ENCODE measurements around the gene A4GALT. TPM values are rescaled to one million over a fixed set of nuclear protein-coding genes. Genes with fewer than 3 reads are reported as not detected.

The A4GALT gene
- total and polyA plus RNA-seq, 2 of the 13 experiments (the other 11 are each of a cell fraction or from before 2014, with no cell fraction given), result 0.09 to 1.1 TPM

GRCh38 chr22:42645341-42645937 is 75.2 kb downstream of the A4GALT start:
- TF ChIP-seq ZNF205 (CRISPR knock-in tag; IDR thresholded peaks at IDR 0.05) (peak; percentile 6; the same call in 1 of the 2 replicates), ZNF549 (CRISPR knock-in tag; IDR thresholded peaks at IDR 0.05) (no peak), ZNF292 (CRISPR knock-in tag; IDR thresholded peaks at IDR 0.05; ENCODE audit: borderline replicate concordance, low read depth) (0 out of 2 replicates have a peak, but pooled peaks have one; percentile 13), TAF1 (CRISPR knock-in tag; IDR thresholded peaks at IDR 0.05) (no peak), KMT2A (CRISPR knock-in tag; IDR thresholded peaks at IDR 0.05) (0 out of 2 replicates have a peak, but pooled peaks have one; percentile 15), CAMTA2 (CRISPR knock-in tag; IDR thresholded peaks at IDR 0.05; ENCODE audit: borderline replicate concordance) (no peak), ARID4A (CRISPR knock-in tag; IDR thresholded peaks at IDR 0.05; ENCODE audit: borderline replicate concordance) (peak; percentile 8; the same call in 1 of the 2 replicates), ZNF619 (CRISPR knock-in tag; IDR thresholded peaks at IDR 0.05) (no peak), ZFY (CRISPR knock-in tag; IDR thresholded peaks at IDR 0.05) (0 out of 2 replicates have a peak, but pooled peaks have one; percentile 6), ZBTB20 (CRISPR knock-in tag; IDR thresholded peaks at IDR 0.05; ENCODE audit: borderline replicate concordance, low read depth) (peak; percentile 6; the same call in 1 of the 2 replicates), ARNT2 (CRISPR knock-in tag; IDR thresholded peaks at IDR 0.05; ENCODE audit: low read depth) (0 out of 2 replicates have a peak, but pooled peaks have one; percentile 8), ZNF792 (CRISPR knock-in tag; IDR thresholded peaks at IDR 0.05) (0 out of 2 replicates have a peak, but pooled peaks have one; percentile 8), THAP11 (CRISPR knock-in tag; IDR thresholded peaks at IDR 0.05) (0 out of 2 replicates have a peak, but pooled peaks have one; percentile 6), POLR2G (IDR thresholded peaks at IDR 0.05; ENCODE audit: low read depth, low read length) (peak; percentile 13; the same call in 1 of the 2 replicates)
- Histone ChIP-seq H3K4me3 (replicated peaks in 1 of 3; ENCODE audit: insufficient read depth in 1 of 3, low read depth in 2 of 3, low read length in 3 of 3) (peak overlapping the region; percentile 11 to 100 (median 42); a peak in 5 of 6 replicates), H4K20me1 (ENCODE audit: insufficient read depth, low read length) (peaks cover 10% of the 10 kb centered on the region; the same call in 1 of the 2 replicates), H3K4me2 (ENCODE audit: low read depth, low read length) (peak overlapping the region; percentile 96), H3K4me1 (ENCODE audit: insufficient read depth, low read length) (peaks cover 83% of the 10 kb centered on the region), H3K27ac (ENCODE audit: extremely low read length, insufficient read depth, low read length) (peak overlapping the region; percentile 88), H3K36me3 (replicated peaks in 1 of 2; ENCODE audit: control insufficient read depth in 1 of 2, insufficient read depth in 2 of 2, low read length in 2 of 2) (no peaks in the 10 kb centered on the region; a peak in 2 of 5 replicates), H3K9me3 (ENCODE audit: low read length) (no peaks in the 10 kb centered on the region), H3K27me3 (ENCODE audit: control insufficient read depth in 1 of 2, insufficient read depth in 2 of 2, low read length in 2 of 2) (no peaks in the 10 kb centered on the region; a peak in 1 of 5 replicates), H2AFZ (ENCODE audit: low read length) (no peak overlapping the region), H3K79me2 (ENCODE audit: insufficient read depth, low read length) (peaks cover 74% of the 10 kb centered on the region), H3K9ac (ENCODE audit: insufficient read depth, low read depth, low read length) (peak overlapping the region; percentile 98)
- no peak for FAIRE-seq
- no peak for DNase-seq (ENCODE audit: low spot score)
- ATAC-seq, result no peak
- intact Hi-C loops (cut with micrococcal nuclease; ENCODE audit: unreplicated experiment), result loop anchor here (10.0 kb wide), 2 partner anchors 159 to 209 kb away; partner anchors contain the start of gene ARFGAP3
- WGBS (ENCODE audit: low lambda C conversion rate), result 75% methylated on average over 12 of the region's 19 CpGs
- no TSS peak for BruUV-seq (replicated peaks)
- ChIA-PET POLR2A (interaction anchor here (1.6 to 4.9 kb wide), 3 partner anchors 10 to 31 kb away, joined by 3 to 54 read pairs (median 5); partner anchors contain the start of gene POLDIP3), CTCF (ENCODE audit: low intra/inter-chr PET ratio, low total read pairs) (no interaction called here)
- in situ Hi-C loops (cut with HindIII; ENCODE audit: extremely low pct_ligation_motif_present, low pct_unique_long_range_greater_than_20kb), result no loop called here

All from HepG2 (cell line).